HG03354 (cell line): ENCODE measurements around the gene RABEP2.
"Not testable (repeated sequence)": the region's sequence is repeated elsewhere in the genome, so short reads cannot be mapped to it uniquely, and the experiment has no call there.

Experiments
- ATAC-seq: cut with Tn5 transposase; IDR thresholded peaks from one replicate; pipeline ENCODE4 v1.9.1; 2021; ENCODE audit warnings: mild to moderate bottlenecking; ENCODE audit not compliant: unreplicated experiment, poor library complexity, severe bottlenecking

RABEP2 gene

DNA sequence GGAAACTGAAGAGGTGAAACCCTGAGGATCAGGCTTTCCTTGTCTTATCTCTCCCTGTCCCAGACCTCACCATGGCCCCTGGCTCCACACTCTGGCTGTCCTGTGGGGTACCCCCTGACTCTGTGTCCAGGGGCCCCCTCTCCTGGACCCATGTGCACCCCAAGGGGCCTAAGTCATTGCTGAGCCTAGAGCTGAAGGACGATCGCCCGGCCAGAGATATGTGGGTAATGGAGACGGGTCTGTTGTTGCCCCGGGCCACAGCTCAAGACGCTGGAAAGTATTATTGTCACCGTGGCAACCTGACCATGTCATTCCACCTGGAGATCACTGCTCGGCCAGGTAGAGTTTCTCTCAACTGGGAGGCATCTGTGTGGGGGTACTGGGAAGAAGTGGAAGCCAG, 8.1 kb upstream of the RABEP2 start:
- ATAC-seq, result no peak

DNA sequence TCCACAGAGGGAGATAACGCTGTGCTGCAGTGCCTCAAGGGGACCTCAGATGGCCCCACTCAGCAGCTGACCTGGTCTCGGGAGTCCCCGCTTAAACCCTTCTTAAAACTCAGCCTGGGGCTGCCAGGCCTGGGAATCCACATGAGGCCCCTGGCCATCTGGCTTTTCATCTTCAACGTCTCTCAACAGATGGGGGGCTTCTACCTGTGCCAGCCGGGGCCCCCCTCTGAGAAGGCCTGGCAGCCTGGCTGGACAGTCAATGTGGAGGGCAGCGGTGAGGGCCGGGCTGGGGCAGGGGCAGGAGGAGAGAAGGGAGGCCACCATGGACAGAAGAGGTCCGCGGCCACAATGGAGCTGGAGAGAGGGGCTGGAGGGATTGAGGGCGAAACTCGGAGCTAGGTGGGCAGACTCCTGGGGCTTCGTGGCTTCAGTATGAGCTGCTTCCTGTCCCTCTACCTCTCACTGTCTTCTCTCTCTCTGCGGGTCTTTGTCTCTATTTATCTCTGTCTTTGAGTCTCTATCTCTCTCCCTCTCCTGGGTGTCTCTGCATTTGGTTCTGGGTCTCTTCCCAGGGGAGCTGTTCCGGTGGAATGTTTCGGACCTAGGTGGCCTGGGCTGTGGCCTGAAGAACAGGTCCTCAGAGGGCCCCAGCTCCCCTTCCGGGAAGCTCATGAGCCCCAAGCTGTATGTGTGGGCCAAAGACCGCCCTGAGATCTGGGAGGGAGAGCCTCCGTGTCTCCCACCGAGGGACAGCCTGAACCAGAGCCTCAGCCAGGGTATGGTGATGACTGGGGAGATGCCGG, 7.5 kb upstream of the RABEP2 start:
- no peak for ATAC-seq

DNA sequence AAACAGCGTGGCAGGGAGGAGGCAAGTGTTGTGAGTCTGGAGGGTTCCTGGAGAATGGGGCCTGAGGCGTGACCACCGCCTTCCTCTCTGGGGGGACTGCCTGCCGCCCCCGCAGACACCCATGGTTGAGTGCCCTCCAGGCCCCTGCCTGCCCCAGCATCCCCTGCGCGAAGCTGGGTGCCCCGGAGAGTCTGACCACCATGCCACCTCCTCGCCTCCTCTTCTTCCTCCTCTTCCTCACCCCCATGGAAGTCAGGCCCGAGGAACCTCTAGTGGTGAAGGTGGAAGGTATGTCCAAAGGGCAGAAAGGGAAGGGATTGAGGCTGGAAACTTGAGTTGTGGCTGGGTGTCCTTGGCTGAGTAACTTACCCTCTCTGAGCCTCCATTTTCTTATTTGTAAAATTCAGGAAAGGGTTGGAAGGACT, 6.8 kb upstream of the RABEP2 start, which contains the start of gene CD19:
CD19 (plus strand) TSS at position 171 of the 425 bp plus-strand sequence; CDS start at position 201, 30 bp downstream.
- ATAC-seq, result no peak

DNA sequence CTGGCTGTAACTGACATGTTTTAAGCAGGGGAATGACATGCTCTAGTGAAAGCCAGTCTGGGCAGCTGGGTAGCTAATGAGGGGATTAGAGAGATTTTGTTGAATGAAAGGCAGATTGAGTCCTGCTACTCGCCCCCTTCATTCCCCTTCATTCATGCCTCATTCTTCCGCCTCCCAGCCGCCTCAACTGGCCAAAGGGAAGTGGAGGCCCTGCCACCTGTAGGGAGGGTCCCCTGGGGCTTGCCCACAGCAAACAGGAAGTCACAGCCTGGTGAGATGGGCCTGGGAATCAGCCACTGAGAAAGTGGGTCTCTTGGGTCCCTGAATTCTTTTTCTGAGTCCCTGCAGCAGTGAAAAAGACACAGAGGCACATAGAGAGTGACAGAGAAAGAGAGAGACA, 5.6 kb upstream of the RABEP2 start:
- peak; percentile 41 for ATAC-seq

DNA sequence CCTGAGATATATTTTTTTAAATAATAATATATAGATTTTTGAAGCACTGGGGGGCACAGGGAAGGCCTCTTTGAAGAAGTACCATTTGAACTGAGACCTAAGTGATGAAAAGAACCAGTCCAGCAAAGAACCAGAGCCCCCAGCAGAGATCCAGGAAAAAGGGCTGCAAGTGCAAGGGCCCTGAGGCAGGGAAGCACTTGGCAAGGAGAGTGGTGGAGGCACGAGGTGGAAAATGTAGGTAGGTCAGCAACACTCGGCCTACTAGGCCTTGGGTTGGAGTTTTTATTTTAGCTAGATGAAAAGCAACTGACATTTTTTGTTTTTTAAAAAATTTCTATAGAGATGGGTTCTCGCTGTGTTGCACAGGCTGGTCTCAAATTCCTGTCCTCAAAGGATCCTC, 5.2 kb upstream of the RABEP2 start:
- no peak for ATAC-seq

DNA sequence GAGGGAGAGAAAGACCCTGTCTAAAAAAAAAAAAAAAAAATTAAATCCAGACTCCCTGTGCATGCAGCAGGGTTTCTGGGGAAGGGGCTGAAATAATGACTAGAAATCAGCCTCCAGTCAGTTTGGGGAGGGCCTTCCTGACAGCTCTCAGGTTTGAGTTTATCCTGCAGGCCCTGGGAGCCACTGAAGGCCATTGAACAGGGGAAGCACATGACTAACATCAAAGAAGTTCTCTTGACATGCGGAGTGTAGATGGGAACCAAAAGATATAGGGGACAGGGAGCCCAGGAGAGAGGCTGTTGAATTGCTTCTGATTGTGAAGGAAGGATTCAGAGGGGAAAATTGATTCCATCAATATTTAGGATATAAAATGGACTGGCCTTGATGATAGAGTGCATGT, 2.8 kb upstream of the RABEP2 start:
- no peak for ATAC-seq

DNA sequence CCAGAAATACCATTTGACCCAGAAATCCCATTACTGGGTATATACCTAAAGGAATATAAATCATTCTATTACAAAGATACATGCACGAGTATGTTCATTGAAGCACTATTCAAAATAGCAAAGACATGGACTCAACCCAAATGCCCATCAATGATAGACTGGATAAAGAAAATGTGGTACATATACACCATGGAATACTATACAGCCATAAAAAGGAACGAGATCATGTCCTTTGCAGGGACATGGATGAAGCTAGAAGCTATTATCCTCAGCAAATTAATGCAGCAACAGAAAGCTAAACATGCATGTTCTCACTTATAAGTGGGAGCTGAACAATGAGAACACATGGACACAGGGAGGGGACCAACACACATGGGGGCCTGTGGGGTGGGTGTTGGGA, 1.2 kb upstream of the RABEP2 start:
- not testable (repeated sequence) for ATAC-seq

DNA sequence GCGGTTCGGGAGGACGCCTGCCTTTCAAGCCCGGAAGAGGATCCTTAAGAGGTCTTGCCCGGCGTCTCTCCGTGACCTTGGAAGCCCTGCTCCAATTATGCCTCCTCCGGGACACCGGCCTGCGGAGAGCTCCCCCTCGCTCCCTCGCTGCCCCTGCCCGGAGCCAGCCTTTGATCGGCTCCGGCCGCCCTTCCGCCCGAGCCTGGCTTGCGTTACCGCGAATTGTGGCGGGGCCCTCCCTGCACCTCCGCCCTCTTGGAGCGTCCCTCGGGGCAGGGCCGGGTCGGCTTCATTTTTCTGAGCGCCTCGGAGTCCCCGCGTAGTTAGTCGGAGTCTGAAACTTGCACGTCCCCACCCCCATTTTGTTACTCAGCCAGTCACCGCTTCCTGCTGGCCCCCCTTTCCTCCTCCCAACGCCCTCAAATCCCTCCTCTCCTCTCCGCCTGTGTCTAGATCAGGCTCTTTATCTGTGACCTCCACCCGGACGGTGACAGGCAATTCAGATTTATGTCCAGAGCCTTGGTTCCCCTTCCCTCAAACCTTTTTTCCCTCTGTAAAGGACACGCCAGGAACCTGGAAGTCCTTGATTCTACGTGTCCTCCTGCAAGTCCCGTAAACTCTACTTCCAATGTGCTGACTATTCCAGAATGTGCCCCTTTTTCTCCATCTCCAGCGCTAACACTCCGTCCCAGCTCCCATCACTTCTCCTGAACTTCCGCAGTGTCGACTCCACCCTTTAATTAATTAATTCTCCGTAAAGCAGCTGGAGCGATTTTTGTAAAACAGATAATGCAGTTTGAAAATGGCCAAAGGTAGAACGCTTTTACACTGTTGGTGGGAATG, 569 bp upstream of the RABEP2 start:
- peak; percentile 47 for ATAC-seq

DNA sequence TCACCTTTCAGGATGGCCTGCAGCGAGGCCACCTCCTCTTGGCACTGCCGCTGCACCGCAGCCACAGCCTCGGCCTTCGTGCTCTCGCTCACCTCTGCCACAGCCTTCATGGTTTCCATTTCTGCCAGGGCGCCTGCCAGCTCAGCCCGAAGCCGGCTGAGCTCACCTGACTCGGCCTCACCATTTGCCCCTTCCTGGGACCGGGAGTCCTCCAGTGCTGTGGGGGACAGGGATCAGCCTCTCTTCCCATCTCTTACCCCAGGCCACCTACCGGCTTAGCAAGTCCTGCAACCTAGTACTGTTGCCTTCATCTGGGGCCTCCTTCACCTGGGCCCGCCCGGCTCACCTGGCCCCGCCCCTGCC, 658 bp downstream of the RABEP2 start:
- no peak for ATAC-seq

DNA sequence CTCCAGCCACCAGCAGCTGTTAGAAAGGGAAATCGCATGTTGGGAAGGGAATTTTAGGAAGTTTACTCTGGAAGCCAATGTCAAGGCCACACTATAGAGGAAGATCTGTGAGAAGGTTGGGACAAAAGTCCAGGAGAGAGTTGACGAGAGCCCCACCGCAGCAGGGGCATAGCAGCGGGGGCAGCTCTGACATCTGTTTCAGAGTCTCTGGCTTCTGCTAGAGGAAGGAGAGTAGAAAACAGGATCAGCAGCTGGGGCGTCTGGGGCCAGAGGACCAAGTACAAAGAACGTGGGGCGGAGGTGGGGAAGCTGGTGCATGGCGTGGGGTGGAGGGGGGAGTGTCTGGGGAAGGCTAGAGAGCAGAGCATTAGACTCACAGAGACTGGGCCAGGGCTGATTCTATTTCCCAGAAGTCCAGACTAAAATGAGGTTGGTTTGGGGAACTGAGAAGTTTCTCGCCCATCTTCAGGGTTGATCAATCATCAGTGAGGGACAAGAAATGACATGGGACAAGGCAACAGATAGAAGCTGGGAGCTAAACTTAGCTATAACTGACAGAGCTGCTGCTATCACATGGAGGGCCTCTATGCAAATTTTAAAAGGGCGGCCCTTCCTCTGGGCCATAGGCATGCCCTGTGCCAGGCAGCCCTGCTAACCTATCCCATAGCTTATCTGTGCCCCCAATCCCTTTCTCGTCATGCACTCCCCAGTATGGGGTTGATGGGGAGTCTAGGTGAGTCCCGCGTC, 1.2 kb downstream of the RABEP2 start:
- ATAC-seq, result peak; percentile 51

DNA sequence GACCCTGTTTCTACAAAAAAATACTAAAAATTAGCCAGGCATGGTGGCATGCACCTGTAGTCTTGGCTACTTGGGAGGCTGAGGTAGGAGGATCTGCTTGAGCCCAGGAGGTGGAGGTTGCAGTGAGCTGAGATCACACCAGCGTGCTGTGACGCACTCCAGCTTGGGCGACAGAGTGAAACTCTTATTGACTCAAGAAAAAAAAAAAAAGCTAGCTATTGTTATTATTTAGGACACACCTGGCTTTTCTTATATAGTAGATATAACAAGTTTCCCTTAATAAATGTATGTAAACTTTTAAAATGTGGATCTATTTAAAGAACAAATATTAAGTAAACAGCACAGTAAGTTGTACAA, 1.8 kb downstream of the RABEP2 start:
- ATAC-seq, result no peak

DNA sequence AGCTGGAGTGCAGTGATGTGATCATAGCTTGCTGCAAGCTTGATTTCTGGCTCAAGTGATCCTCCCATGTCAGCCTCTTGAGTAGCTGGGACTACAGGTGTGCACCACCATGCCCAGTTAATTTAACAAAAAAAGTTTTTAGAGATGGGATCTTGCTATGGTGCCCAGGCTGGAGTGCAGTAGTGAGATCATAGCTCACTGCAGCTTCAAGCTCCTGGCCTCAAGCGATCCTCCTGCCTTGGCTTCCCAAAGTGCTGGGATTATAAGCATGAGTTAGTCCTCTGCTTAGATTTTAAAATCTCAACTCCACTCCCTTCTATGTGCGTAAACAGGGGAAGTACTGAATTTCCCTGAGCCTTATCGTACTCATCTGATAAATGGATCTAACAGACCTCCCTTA, 6.3 kb downstream of the RABEP2 start:
- ATAC-seq, result no peak

DNA sequence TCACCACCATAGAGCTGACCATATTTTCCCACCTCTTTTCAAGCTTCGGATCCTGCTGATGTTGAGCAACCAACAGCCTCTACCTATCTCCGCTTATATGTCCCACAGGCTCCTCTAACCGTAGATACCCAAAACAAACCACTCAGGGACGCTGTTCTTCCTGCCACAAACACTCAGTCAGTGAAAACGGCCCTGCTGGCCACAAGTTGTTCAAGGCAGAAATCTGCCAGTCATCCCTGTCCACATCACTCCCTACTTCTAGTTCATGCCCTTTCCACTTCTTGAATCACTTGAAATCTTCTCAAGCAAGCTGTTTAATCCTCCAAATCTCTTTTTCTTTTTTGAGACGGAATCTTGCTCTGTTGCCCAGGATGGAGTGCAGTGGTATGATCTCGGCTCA, 7.9 kb downstream of the RABEP2 start:
- no peak for ATAC-seq

DNA sequence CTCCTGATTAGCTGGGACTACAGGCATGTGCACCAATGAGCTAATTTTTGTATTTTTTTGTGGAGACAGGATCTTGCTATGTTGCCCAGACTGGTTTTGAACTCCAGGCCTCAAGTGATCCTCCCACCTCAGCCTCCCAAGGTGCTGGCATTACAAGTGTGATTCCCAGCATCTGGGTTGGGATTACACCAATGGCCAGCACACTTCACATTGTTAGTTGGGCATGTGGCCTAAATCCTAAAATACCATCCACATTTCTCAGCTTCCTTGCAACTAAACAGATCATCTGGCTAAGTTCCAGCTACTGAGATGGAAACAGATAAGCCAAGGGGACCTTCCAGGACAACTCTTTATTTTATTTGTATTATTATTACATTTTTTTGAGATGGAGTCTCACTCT, 9.9 kb downstream of the RABEP2 start:
- ATAC-seq, result no peak

DNA sequence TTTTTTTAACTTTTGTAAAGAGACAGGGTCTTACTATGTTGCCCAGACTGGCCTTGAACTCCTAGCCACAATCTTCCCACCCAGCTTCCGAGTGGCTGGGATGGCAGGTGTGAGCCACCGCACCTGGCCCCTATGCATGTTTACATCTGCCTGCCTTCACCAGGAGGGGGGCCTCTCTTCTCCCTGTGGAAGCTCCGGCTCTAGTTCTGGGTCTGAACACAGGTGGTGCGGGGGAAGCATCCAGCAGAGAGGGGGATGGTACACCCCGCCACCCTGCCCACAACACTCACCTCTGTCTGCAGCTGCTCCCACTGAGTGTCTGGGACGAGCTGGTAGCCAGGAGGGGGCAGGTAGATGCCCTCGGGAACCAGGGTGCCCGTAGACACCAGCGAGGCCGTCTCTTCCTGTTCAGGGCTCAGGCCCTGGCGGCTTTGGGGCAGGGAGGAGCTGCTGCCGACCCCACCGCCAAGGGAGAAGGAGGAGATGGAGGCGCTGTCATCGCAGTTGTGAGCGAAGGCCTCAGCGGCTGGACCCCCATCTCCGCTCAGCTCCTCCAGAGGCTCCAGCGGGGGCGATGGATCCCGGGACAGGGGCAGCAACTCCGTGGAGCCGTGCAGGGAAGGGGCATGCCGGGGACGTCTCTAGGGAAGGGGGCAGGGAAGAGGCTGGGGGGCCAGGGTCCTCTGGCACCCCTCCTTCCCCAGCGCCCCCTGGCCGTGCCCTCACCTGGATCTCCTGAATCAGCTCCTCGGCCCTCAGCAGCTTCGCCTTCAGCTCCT, 10.9 kb downstream of the RABEP2 start:
- no peak for ATAC-seq

DNA sequence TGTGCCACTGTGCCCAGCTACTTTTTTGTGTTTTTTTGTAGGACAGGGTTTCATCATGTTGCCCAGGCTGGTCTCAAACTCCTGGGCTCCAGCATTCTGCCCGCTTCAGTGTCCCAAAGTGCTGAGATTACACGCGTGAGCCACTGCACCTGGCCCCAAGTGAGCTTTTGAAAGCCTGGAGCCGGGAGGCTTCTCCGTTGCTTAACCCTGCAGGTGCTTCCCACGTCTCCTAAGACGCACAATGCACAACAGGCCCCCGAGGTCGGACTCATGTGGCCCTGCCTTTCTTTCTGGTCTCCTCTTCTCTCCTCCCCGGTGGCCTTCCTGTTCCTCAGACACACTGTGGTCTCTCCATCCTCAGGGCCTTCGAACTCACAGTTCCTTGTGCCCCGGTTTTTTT, 12.5 kb downstream of the RABEP2 start:
- no peak for ATAC-seq

DNA sequence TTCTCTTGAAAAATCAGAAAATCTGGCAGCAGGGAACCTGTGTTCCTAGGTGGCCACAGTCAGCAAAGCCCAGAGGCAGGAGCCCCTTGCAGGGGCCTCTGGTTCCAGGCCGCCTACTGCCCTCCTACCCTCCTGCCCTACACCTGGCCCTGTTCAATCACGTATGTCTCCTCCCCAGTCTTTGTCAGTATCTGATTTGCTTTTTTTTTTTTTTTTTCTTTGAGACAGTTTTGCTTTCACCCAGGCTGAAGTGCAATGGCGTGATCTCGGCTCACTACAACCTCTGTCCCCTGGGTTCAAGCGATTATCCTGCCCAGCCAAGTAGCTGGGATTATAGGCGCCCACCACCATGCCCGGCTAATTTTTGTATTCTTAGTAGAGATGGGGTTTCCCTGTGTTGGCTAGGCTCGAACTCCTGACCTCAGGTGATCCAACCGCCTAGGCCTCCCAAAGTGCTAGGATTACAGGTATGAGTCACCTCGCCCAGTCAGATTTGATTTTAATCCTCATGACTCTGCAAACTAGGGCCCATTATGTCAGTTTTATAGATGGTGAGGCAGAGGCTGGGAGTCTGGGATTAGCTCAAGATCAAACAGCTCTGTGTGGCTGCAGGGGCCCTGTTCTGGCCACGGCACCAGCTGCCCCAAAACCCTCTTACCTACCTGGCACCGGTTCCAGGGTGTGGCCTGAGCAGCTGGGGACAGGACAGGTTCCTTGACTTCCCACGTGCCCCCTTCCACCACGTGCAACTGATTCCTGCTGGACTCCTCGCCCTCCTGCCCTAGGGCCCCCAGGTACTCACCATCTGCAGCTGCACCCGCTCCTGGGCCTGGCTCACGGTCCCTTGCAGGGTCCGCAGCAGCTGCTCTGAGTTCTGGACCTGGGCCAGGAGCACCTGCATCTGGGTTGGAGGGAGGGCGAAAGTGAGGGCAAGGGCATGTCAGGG, 14.7 kb downstream of the RABEP2 start:
- no peak for ATAC-seq

DNA sequence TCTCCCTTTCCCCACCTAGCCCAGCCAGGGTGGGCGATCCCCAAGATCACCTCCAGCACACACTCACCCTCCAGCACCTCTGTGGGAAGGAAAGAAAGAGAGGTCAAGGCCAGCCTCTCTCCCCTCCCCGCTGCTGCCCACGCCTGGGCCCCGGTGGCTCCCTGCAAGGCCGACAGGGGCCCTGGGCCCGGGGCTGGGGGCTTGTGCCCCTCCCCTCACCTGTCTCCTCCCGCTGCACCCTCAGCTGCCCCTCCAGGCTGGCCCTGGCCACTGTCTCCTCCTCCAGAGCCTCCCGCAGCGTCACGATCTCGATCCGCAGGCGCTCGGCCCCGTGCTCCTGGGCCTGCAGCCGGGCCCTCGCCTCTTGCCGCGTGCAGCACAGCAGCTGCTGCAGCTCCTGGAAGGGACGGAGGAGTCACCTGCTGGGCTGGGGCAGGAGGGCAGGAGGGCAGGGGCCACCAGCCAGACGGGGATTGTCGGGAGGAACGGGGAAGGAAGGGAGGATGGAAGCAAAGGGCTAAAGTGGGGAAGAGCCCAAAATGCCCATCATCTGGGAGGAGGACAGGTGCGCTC, 19.2 kb downstream of the RABEP2 start:
- ATAC-seq, result no peak
